ENCODE data around the gene PLCB1. TPM values are rescaled to one million over a fixed set of nuclear protein-coding genes. Genes with fewer than 3 reads are reported as not detected.
"Not testable (repeated sequence)": the region's sequence is repeated elsewhere in the genome, so short reads cannot be mapped to it uniquely, and the experiment has no call there.

PLCB1 gene
- total RNA-seq, 1 experiment from 2014 or later, result not detected

DNA sequence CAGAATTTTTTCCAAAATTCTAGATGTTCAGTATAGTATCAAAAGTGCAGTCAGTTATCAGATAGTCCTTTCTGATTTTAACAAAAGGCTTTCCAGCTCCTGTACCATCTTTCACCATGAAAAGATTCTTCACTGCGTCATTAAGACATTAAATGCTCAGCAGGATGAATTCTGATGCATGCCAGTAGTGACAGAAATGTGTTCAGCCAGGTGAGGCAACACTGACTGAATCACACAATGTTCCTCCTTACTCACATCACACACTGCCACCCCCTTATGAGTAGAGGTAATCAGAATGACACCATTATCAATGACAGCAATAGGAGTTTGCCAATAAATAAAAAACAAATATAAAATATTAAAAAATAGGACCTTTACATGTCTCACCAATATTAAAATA lies 510.2 kb downstream of the PLCB1 start:
- CTCF ChIA-PET, result no interaction called here
- no peaks in the 10 kb centered on the region for H3K9me3 ChIP-seq (ENCODE audit: insufficient read depth, low read depth)
- BruUV-seq (replicated peaks), result no TSS peak

DNA sequence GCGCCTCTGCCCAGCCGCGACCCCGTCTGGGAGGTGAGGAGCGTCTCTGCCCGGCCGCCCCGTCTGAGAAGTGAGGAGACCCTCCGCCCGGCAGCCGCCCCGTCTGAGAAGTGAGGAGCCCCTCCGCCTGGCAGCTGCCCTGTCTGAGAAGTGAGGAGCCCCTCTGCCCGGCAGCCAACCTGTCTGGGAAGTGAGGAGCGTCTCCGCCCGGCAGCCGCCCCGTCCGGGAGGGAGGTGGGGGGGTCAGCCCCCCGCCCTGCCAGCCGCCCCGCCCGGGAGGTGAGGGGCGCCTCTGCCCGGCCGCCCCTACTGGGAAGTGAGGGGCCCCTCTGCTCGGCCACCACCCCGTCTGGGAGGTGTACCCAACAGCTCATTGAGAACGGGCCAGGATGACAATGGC lies 512.4 kb downstream of the PLCB1 start:
- H3K79me2 ChIP-seq (ENCODE audit: low read depth); H4K20me1 ChIP-seq (ENCODE audit: insufficient read depth); H3K4me2 ChIP-seq; H3K4me1 ChIP-seq (replicated peaks; ENCODE audit: insufficient read depth); H3K36me3 ChIP-seq (ENCODE audit: low read depth); H3K9me2 ChIP-seq (ENCODE audit: insufficient read depth); H2AFZ ChIP-seq; POLR2A ChIA-PET (ENCODE audit: unreplicated experiment); BruUV-seq (replicated peaks); intact Hi-C loops (cut with micrococcal nuclease; ENCODE audit: unreplicated experiment); DNase-seq; H3K27ac ChIP-seq; CTCF ChIA-PET; H3K27me3 ChIP-seq (ENCODE audit: insufficient read depth, low read depth); H3K4me3 ChIP-seq; H3K9me3 ChIP-seq (ENCODE audit: insufficient read depth, low read depth); H3F3A ChIP-seq (ENCODE audit: insufficient read depth, low read depth): not testable (repeated sequence)

More for the DNA sequence above, 510.2 kb downstream of the PLCB1 start:
- Histone ChIP-seq H3K27me3 (ENCODE audit: insufficient read depth, low read depth) (no peaks in the 10 kb centered on the region), H3K9me2 (ENCODE audit: insufficient read depth) (no peaks in the 10 kb centered on the region), H4K20me1 (ENCODE audit: insufficient read depth) (no peaks in the 10 kb centered on the region), H3K27ac (no peak overlapping the region), H3K36me3 (ENCODE audit: low read depth) (no peaks in the 10 kb centered on the region), H3K4me1 (replicated peaks; ENCODE audit: insufficient read depth) (no peaks in the 10 kb centered on the region), H3K79me2 (ENCODE audit: low read depth) (no peaks in the 10 kb centered on the region), H3K4me3 (no peak overlapping the region), H2AFZ (no peak overlapping the region), H3K4me2 (no peak overlapping the region), H3F3A (ENCODE audit: insufficient read depth, low read depth) (no peaks in the 10 kb centered on the region)
- POLR2A ChIA-PET (ENCODE audit: unreplicated experiment), result no interaction called here
- DNase-seq, result no peak
- TF ChIP-seq CTCF (conservative IDR thresholded peaks at IDR 0.05), result no peak
- TF ChIP-seq EZH2 (IDR thresholded peaks at IDR 0.05; ENCODE audit: low read depth), result no peak
- intact Hi-C loops (cut with micrococcal nuclease; ENCODE audit: unreplicated experiment), result no loop called here

DNA sequence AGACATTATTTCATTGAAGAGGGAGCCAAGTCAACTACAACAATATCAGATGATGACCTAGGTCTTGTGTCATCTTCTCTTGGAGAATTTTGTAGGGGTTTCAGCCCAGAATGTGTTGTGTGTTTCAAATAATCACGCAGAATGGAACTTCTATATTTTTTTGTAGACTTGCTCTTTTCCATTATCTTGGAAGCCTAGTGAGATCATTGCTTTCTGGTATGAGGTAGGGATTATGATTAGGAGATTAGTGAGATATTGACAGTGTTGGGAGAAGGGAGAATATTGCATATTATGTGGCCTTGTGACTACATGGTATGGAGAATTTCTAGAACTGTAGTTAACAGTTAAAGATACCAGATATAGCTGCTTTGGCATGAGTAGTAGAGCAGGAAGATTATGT lies 513.3 kb downstream of the PLCB1 start:
- BruUV-seq (replicated peaks), result no TSS peak
- Histone ChIP-seq H3K27ac (no peak overlapping the region), H3K9me2 (ENCODE audit: insufficient read depth) (no peaks in the 10 kb centered on the region)

More for the DNA sequence above, 513.3 kb downstream of the PLCB1 start:
- Histone ChIP-seq H4K20me1 (ENCODE audit: insufficient read depth) (no peaks in the 10 kb centered on the region), H3F3A (ENCODE audit: insufficient read depth, low read depth) (no peaks in the 10 kb centered on the region), H3K27me3 (ENCODE audit: insufficient read depth, low read depth) (no peaks in the 10 kb centered on the region), H3K4me2 (no peak overlapping the region), H3K36me3 (ENCODE audit: low read depth) (no peaks in the 10 kb centered on the region), H3K4me1 (replicated peaks; ENCODE audit: insufficient read depth) (no peaks in the 10 kb centered on the region), H2AFZ (no peak overlapping the region), H3K79me2 (ENCODE audit: low read depth) (no peaks in the 10 kb centered on the region), H3K4me3 (no peak overlapping the region), H3K9me3 (ENCODE audit: insufficient read depth, low read depth) (no peaks in the 10 kb centered on the region)
- TF ChIP-seq EZH2 (IDR thresholded peaks at IDR 0.05; ENCODE audit: low read depth) (no peak), CTCF (conservative IDR thresholded peaks at IDR 0.05) (no peak)
- intact Hi-C loops (cut with micrococcal nuclease; ENCODE audit: unreplicated experiment), result no loop called here
- CTCF ChIA-PET, result no interaction called here
- POLR2A ChIA-PET (ENCODE audit: unreplicated experiment), result no interaction called here
- DNase-seq, result no peak

Data from PC-9 (cell line).